ENCODE measurements around the gene PCSK7.

DNA sequence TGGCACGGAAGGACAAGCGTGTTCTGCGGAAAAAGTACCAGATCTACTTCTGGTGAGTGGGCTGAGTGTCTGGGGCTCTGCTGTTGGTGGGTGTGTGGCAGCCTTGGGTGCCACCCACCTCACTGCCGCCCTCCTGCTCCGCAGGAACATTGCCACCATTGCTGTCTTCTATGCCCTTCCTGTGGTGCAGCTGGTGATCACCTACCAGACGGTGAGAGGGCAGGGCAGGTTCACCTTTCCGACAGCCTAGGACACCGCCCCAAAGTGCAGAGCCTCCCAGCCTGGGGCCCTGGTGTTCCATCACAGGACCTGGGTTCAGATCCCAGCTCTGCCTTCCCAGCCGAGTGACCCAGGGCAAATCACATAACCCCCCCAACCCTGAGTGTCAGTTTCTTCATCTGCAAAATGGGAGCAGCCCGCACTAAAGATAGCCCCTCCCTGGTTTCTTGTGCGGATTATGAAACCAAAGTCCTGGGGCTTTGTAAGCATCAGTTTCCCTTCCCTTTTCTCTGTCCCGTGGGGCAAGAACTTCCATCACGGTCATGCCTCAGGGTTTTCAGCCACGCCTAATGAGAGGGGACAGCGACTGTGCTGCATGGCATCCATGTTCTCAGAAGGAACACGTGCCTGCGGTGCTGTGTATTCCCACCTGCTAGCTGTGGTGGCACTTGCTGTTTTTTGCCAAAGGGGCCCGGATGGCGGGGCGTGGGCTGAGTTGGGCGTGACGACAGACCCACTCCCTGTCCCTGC is 42.5 kb downstream of the PCSK7 start:
- TF ChIP-seq POLR2A (IDR thresholded peaks at IDR 0.05) (no peak), EP300 (IDR thresholded peaks at IDR 0.05) (no peak), POLR2AphosphoS5 (IDR thresholded peaks at IDR 0.05) (no peak)
- TF ChIP-seq, protein P1, sequence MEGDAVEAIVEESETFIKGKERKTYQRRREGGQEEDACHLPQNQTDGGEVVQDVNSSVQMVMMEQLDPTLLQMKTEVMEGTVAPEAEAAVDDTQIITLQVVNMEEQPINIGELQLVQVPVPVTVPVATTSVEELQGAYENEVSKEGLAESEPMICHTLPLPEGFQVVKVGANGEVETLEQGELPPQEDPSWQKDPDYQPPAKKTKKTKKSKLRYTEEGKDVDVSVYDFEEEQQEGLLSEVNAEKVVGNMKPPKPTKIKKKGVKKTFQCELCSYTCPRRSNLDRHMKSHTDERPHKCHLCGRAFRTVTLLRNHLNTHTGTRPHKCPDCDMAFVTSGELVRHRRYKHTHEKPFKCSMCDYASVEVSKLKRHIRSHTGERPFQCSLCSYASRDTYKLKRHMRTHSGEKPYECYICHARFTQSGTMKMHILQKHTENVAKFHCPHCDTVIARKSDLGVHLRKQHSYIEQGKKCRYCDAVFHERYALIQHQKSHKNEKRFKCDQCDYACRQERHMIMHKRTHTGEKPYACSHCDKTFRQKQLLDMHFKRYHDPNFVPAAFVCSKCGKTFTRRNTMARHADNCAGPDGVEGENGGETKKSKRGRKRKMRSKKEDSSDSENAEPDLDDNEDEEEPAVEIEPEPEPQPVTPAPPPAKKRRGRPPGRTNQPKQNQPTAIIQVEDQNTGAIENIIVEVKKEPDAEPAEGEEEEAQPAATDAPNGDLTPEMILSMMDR (IDR thresholded peaks at IDR 0.05), result no peak
